Uterus (tissue), 4 donors: ENCODE data around the gene DBNL. TPM values are rescaled to one million over a fixed set of nuclear protein-coding genes. Genes with fewer than 3 reads are reported as not detected.

Experiments used
- DNase-seq, 2 donors: peaks; one replicate each; pipeline ENCODE4 v3.0.0-alpha.2; 2019 to 2020
- H3K27ac ChIP-seq, 2 donors: fragments of 200-600 bp; sonication (generic); 1 replicate in 1 of 2; 2 replicates in 1 of 2; pipeline ENCODE4 v1.5.1; 2016 to 2018
- H3K27me3 ChIP-seq, 2 donors: fragments of 200-600 bp; sonication (generic); one replicate each; pipeline ENCODE4 v1.5.1; 2018 to 2019; ENCODE audit warnings: control low read depth in 1 of 2
- H3K36me3 ChIP-seq, 2 donors: fragments of 200-600 bp; sonication (generic); one replicate each; pipeline ENCODE4 v1.5.1; 2019; ENCODE audit warnings: control low read depth in 1 of 2
- H3K4me1 ChIP-seq, 2 donors: fragments of 200-600 bp; sonication (generic); one replicate each; pipeline ENCODE4 v1.5.1; 2018 to 2019; ENCODE audit warnings: control low read depth in 1 of 2
- H3K4me3 ChIP-seq, 2 donors: fragments of 200-600 bp; sonication (generic); 1 replicate in 1 of 2; 2 replicates in 1 of 2; pipeline ENCODE4 v1.5.1; 2018 to 2019; ENCODE audit warnings: mild to moderate bottlenecking in 1 of 2
- H3K9me3 ChIP-seq, 2 donors: fragments of 200-600 bp; sonication (generic); one replicate each; pipeline ENCODE4 v1.5.1; 2019; ENCODE audit warnings: control low read depth in 1 of 2
- POLR2A ChIP-seq, 2 donors: fragments of 450-650 bp; IDR thresholded peaks; one replicate each; pipeline ENCODE4 v1.6.1; 2016; ENCODE audit warnings: antibody characterized with exemption in 2 of 2, mild to moderate bottlenecking in 1 of 2, moderate library complexity in 1 of 2
- intact Hi-C: fragments of 100-400 bp; cut with DNase I; formaldehyde crosslinking; loops from one replicate; pipeline ENCODE4 v1.15.1; 2023; ENCODE audit warnings: low total_unique reads
- total RNA-seq, 4 donors: library from RNA; depleted of rRNA in 3 of 4; stranded (reverse); fragments of >200 nt in 3 of 4; gene quantifications; one replicate each; pipeline versions ENCODE4 v1.1.0 to v1.2.4, GENCODE V29; 2014 to 2023
- TF ChIP-seq, protein P1 (sequence below), 4 experiments: fragments of 200-600 bp in 2 of 4; fragments of 450-650 bp in 2 of 4; sonication (generic) in 2 of 4; IDR thresholded peaks; one replicate each; pipeline ENCODE4 v1.5.1; 2016 to 2019; ENCODE audit warnings: antibody characterized with exemption in 4 of 4, mild to moderate bottlenecking in 2 of 4, moderate library complexity in 1 of 4
- donor health status: DM: yes; HTN: yes; CAD: no.

Gene DBNL
- total RNA-seq, 4 donors from 2014 or later, result 71.5 to 113 (median 91.0) TPM

DNA sequence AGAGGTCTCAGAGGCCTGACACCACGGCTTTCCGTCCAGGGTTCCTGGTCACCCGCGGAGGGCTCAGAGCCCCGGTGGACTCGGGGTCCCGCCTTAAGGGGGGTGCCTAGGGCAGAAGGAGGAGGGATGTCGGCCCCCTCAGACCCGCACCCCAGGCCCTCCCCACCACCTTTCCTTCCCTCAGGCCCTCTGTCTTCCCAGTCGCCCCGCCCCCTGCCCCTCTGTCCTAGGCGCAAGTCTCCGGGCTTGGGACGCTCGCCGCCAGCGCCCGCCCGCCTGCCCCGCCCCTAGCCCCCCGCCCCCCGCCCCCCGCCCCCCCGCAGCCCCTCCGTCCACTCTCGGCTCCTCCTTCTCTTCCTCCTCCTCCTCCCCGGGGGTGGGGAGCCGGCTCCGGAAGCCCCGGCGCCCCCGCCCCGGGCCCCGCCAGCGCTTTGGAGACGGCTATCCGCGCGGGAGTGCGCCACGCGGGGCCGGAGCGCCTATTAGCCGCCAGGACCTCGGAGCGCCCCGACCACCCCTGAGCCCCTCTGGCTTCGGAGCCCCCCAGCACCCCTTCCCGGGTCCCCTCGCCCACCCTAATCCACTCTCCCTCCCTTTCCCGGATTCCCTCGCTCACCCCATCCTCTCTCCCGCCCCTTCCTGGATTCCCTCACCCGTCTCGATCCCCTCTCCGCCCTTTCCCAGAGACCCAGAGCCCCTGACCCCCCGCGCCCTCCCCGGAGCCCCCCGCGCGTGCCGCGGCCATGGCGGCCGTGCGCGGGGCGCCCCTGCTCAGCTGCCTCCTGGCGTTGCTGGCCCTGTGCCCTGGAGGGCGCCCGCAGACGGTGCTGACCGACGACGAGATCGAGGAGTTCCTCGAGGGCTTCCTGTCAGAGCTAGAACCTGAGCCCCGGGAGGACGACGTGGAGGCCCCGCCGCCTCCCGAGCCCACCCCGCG lies 59.7 kb downstream of the DBNL start, which contains the start of gene AEBP1:
Gene AEBP1, plus strand, starts transcription at position 423 of the 937 bp plus-strand sequence. Its CDS starts 321 bp downstream, at position 744.
- H3K4me1 ChIP-seq, result peaks cover 7 to 15% of the 10 kb centered on the region in 2 donors
- intact Hi-C loops, result no loop called here

DNA sequence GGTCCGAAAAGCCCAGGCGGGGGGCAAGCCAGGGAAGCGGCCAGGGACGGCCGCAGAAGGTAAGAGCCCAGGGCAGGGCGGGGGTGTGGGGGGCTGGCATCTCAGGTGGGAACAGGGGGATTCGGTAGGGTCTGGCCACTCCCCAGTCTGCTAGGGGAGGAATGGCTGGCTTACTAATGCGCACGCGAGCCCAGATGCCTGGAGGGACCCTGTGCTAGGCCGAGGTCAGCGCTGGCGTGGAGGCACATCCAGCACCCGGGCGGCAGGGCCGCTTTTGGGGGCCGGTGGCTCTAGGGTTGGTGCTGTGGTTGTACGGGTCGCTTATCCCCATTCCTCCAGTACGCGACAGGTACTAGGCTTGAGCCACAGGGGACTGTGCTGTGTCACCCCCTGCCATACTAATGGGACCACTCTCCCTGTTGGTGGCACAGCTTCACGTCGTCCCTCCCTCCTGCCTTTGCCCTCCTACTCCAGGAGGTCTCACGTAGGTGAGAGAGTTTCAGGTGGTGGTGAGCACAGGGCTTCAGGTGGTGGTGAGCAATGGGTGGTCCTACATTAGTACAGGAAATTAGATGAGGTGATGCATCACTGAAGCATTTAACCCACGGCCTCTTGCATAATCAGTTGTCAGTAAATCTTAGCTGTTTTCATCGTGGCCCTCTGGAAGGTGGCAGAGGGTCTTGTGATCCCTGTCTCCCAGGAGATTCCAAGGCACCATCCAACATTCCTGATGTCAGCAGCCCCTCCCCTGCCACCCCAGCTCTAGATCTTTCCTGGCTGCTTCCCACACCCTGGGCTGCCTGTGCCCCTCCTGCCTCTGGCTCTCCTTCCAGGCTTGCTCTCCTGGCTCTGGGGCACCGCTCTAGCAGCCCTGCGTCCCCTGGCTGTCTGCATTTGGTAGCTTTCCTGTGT lies 60.6 kb downstream of the DBNL start:
- peak overlapping the region; percentile 62 to 68 for H3K4me3 ChIP-seq
- no peaks in the 10 kb centered on the region for H3K27me3 ChIP-seq
- peaks cover 7 to 15% of the 10 kb centered on the region in 2 donors for H3K4me1 ChIP-seq
- TF ChIP-seq, protein P1, sequence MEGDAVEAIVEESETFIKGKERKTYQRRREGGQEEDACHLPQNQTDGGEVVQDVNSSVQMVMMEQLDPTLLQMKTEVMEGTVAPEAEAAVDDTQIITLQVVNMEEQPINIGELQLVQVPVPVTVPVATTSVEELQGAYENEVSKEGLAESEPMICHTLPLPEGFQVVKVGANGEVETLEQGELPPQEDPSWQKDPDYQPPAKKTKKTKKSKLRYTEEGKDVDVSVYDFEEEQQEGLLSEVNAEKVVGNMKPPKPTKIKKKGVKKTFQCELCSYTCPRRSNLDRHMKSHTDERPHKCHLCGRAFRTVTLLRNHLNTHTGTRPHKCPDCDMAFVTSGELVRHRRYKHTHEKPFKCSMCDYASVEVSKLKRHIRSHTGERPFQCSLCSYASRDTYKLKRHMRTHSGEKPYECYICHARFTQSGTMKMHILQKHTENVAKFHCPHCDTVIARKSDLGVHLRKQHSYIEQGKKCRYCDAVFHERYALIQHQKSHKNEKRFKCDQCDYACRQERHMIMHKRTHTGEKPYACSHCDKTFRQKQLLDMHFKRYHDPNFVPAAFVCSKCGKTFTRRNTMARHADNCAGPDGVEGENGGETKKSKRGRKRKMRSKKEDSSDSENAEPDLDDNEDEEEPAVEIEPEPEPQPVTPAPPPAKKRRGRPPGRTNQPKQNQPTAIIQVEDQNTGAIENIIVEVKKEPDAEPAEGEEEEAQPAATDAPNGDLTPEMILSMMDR (IDR thresholded peaks at IDR 0.05), result peak in 1 of 4 experiments; percentile 18
- TF ChIP-seq POLR2A (IDR thresholded peaks at IDR 0.05), result peak in 1 of 2 donors; percentile 54
- no peaks in the 10 kb centered on the region for H3K36me3 ChIP-seq
- H3K27ac ChIP-seq, result peak overlapping the region; percentile 95 to 97
- intact Hi-C loops, result no loop called here
- no peaks in the 10 kb centered on the region for H3K9me3 ChIP-seq
- peak; percentile 73 to 74 for DNase-seq

More for the DNA sequence above, 59.7 kb downstream of the DBNL start, which contains the start of gene AEBP1:
- peak in 1 of 2 donors; percentile 63 for DNase-seq
- Histone ChIP-seq H3K27me3 (no peaks in the 10 kb centered on the region), H3K27ac (peak within 1 kb of the TSS; percentile 95 to 97), H3K36me3 (no peaks in the 10 kb centered on the region), H3K9me3 (no peaks in the 10 kb centered on the region), H3K4me3 (peak within 1 kb of the TSS; percentile 62 to 68)
- TF ChIP-seq POLR2A (IDR thresholded peaks at IDR 0.05), result peak in 1 of 2 donors; percentile 39
- TF ChIP-seq, protein P1 (IDR thresholded peaks at IDR 0.05), result no peak

DNA sequence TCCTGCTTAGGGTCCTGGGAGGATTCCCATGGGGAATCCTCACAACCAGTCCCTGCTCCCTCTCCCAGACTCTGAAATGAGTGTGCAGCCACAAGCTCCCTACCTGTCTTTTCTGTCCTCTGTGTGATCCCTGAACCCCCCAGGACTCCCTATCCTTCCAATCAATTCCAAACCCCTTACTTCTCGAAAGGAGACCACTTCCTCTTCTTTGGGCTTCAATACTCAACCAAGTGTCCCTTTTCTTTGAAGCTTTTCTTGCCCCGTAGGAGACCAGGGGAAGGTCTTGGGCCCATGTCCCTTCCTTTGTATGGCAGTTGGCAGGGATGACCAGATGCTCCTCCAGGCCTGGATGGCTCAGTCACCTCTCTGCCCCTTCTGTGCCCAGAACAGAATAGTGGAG lies 61.3 kb downstream of the DBNL start:
- intact Hi-C loops, result no loop called here
- H3K4me1 ChIP-seq, result peaks cover 7 to 15% of the 10 kb centered on the region in 2 donors
- peak overlapping the region; percentile 62 to 68 for H3K4me3 ChIP-seq
- H3K36me3 ChIP-seq, result no peaks in the 10 kb centered on the region
- H3K27me3 ChIP-seq, result no peaks in the 10 kb centered on the region
- peak overlapping the region; percentile 95 to 97 for H3K27ac ChIP-seq
- TF ChIP-seq, protein P1 (IDR thresholded peaks at IDR 0.05), result no peak
- no peak for TF ChIP-seq POLR2A (IDR thresholded peaks at IDR 0.05)
- no peaks in the 10 kb centered on the region for H3K9me3 ChIP-seq
- DNase-seq, result no peak

DNA sequence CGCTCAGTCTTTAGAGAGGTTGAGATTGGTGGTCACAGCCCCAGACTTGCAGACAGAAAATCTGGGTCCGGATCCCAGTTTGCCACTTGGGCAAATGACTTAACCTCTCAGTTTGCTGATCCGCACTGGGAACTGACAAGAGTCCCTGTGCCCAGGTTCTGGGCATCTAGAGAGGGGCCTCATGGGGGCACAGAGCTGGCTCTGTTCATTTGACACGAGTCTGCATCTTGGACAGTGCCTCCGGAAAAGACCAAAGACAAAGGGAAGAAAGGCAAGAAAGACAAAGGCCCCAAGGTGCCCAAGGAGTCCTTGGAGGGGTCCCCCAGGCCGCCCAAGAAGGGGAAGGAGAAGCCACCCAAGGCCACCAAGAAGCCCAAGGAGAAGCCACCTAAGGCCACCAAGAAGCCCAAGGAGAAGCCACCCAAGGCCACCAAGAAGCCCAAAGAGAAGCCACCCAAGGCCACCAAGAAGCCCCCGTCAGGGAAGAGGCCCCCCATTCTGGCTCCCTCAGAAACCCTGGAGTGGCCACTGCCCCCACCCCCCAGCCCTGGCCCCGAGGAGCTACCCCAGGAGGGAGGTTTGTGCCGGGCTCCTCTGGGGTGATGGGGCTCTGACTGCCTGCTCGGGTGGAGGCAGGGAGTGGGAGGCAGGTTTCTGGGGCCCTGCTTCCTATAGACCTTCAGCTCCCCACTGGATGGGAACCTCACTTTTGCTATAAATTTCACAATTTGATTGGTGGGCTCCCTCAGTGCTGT lies 62.0 kb downstream of the DBNL start:
- Histone ChIP-seq H3K36me3 (no peaks in the 10 kb centered on the region), H3K27ac (peak overlapping the region; percentile 95 to 97), H3K4me1 (peaks cover 7 to 15% of the 10 kb centered on the region in 2 donors), H3K4me3 (peak overlapping the region; percentile 11 to 68), H3K27me3 (no peaks in the 10 kb centered on the region), H3K9me3 (no peaks in the 10 kb centered on the region)
- intact Hi-C loops, result no loop called here
- TF ChIP-seq, protein P1 (IDR thresholded peaks at IDR 0.05), result no peak
- no peak for TF ChIP-seq POLR2A (IDR thresholded peaks at IDR 0.05)
- DNase-seq, result no peak
